HPDE6-E6E7 (cell line): Measurements from ENCODE around the gene GEN1.

Source experiments
- DNase-seq: peaks from one replicate; pipeline ENCODE4 v3.0.0; 2011; ENCODE audit warnings: missing footprints; ENCODE audit errors: extremely low spot score

The GEN1 gene

DNA sequence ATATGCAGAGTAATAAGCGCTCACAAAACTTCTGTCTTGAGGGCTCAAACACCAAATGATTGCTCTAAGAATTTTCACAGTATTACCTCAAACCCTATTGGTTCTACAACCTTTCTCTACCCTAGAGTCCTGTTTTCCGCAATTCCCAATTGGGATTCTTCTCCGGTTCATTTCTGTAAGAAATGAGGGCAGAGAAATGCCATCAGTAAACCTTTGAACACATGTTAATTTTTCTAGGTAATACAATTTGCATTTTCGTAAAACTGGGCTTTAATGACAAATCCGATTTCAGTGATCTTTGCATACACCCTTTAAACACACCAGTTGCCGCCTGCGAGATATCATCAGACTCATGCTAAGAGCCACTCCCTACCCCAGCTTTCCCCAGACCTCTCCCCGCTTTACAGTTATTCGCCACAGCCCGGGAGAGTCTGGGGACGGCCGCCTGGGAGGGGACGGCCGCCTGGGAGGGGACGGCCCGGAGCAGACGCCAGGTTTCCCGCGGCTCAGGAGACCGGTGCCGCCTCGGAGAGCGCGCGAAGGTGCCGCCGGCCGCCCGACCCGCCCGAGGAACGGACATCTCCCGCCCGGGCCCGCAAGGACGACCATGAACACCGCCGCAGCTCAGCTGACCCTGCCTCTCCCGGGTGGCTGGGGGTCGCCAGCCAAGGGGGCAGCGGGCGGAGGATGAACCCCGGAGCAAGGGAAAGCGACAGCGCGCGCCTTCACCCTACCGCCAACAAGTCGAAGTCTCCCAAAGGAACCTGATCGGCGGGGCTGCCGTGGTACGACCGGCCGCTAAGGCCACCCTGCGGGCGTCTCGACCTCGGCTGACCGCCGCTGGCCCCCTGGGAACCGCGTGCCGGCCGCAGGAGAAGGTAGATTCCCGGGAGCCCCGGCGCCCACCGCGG is 791 bp upstream of the GEN1 start:
- peak; percentile 12 for DNase-seq

DNA sequence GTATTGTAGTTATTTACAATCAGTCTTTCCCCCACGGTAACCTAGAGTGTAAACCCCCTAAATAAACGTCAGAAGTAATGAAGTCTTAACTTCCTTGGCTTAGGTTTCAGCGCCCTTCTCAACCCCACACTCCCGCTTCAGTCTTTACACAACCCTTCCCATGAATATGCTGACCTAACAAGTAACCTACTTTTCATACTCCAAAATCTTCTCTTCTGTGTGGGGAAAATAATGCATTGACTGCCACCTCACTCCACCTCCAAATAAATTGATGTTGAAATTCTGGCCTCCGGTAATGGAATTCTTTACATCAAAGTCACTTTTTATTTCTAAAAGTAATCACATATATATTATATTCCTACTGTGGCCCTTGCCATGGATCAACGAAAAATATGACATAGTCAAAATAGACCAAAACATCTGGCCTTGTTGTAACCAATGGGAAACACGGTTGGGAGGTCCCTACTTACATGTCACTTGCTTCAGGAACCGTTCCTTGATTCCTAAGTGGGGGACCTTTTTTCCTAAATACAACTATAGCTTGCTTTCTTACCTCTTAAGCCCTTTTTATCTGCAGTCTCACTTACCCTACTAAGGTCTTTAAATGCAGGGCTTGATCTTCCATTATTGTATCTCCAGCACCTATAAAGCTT is 961 bp downstream of the GEN1 start:
- DNase-seq, result no peak

DNA sequence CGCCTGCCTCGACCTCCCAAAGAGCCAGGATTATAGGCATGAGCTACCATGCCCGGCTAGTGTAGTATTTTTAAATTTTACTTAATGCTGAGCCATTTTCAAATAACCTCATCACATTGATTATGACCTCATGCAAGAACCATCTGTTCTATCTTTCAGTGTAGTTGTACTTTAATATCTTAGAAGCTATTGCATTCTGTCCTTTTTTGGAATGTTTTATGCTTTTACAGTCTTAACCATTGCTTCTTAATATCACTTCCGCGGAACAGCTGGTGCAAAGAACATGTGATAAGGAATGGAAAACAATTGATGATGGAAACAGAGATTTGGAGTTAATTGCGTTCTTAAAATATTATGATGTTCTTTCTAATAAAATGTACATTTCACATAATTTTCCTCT is 2.7 kb downstream of the GEN1 start:
- DNase-seq, result no peak

DNA sequence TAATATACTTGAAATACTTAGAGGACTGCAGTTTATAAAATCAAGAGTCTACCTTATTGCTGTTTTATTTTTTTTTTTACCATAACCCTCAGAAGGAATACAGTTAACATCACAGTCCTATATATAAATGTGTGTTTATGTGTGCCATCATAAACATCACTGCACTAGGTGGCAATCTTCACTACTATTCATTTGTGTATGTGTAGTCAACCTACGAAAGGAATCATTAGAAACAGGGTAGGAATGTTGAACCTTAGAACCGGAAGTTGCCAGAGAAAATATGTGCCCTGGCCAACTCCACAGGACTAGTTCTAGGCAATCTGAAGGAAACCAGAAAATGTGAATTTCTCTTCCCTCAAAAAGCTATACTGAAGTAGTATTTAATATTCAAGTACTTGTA is 3.4 kb downstream of the GEN1 start:
- peak; percentile 14 for DNase-seq

DNA sequence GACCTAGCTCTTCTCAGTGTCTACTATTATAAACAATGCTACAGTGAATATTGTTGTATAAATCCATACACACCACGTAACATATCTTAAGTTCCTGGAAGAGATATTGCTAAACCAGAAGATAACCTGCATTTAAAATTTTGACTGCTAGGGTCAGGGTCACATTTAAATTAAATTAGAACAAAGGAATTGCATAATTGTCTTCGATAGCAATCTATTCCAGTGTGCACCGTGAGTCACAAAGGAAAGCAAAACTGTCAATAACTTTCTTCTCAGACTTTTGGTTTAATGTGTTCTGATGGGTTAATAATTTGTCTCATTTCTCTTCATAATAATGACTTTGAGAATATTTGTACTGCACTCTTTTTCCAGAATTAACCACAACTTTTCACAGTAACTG is 4.2 kb downstream of the GEN1 start:
- no peak for DNase-seq

DNA sequence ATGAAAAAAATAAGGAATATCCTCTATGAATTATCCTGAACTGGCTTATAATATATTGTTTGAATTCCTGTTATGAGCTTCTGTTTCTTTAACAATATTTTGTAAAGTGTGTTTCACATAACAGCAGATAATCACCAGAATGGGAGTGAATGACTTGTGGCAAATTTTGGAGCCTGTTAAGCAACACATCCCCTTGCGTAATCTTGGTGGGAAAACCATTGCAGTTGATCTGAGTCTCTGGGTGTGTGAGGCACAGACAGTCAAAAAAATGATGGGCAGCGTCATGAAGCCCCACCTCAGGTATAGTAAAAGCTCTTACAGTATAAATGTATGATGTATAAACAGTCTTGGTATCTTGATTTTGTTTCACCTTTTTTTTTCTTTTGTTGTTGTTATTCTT is 5.9 kb downstream of the GEN1 start:
- DNase-seq, result no peak

DNA sequence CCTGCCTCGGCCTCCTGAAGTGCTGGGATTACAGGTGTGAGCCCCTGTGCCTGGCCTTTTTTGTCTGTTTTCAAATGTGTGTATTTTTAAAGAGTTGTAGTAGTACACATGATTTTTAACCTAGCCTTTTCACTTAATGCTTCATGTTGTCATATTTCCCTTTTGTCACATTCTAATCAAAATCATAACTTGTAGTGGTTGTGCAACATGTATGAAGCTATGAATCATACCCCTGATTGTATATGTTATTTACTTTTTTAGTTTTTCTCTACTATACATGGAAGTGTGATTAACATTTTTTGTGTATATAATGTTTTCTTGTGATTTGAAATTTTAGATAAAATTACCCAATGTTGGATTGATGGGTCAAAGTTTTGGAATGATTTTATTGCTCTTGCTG is 8.5 kb downstream of the GEN1 start:
- DNase-seq, result no peak

DNA sequence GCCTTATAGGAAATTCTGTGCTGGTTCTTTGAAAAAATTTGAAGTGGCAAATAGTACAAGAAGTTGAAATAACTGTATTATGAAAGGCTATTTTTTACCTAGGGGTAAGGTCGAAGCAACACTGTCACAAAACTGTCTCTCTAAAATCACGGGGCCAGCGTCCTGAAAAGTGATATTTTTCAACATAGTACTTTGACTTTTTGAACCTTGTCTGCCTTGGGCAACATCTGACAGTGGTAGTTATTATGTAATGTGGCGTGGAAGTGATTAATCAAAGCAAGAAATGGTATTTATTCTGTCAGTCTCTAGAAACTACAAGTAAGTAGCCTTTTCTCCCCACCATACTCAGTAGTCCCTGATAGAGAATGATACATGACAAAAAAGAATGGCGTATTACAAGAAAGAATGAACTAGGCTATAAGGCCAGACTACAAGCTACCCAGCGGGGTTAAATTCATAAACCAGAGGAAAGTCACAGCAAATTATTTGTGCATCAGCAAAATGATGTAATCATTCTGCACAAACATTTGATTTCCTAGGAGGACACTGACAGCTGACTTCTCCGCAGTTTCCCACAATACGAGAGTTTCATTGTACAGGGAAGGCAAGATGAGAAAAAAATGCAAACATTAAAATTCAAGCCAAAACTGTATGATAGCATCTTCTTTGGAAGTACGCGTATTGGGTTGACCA is 9.8 kb downstream of the GEN1 start:
- no peak for DNase-seq

DNA sequence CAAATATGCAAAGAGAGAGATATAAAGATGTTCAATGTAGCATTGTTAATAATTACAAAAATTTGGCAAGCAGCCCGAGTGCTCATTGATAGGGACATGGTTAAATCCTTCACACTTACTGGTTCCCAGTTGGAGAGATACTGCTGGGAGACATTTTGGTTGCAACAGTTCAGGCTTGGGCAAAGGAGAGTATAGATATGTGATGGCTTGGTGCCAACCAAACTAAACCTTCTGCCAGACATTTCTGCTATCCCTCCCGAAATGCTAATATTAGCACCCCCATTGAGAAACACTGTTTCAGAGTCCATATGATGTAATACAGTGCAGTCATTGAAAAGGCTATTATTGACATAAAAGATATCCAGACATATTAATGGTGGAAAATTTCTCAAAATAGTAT is 11.5 kb downstream of the GEN1 start:
- DNase-seq, result no peak

DNA sequence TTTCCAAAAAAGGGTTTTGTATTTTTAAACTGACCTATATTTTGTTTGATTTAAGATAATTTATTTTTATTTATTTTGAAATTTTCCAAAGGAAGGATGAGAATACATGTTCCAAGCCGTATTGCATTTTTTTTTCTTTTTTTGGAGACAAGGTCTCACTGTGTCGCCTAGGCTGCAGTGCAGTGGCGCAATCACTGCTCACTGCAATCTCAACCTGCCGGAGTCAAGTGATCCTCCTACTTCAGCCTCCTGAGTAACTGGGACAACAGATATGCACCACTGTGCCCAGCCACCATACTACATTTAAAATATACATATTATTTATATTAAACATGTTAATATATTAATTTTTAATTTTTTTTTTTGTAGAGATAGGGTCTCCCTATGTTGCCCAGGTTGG is 15.0 kb downstream of the GEN1 start:
- DNase-seq, result no peak

DNA sequence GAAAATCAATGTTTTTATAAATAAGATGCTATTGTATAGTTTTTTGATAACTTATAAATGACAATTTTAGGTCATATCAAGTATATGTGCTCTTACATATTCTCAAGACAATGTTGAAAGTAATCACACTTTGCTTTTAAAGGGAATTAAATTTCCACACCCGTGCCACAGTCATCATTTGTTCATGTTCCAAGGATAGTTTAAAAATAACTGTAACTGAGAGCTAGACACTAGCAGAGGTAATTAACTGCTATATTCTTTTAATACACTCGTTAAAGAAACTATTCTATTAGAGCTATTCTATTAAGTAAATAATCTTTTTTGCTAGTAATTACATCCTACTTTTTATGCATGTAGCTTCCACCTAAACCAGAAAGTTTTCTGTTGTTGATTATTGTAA is 18.0 kb downstream of the GEN1 start:
- no peak for DNase-seq

DNA sequence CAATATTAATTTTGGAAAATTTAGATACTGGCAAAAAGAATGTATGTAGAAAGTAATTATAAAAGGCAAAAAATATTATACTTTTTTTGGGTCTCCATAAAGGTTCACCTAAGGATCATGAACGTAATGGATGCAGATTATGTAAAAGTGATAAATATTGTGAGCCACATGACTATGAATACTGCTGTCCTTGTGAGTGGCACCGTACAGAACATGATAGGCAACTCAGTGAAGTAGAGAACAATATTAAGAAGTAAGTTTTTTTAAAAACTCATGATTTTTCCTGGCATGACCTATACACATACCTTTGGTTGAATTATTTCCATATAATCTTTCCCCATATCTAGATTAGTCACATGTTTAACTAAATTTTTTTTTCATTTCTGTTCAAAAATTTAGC is 18.6 kb downstream of the GEN1 start:
- DNase-seq, result no peak

DNA sequence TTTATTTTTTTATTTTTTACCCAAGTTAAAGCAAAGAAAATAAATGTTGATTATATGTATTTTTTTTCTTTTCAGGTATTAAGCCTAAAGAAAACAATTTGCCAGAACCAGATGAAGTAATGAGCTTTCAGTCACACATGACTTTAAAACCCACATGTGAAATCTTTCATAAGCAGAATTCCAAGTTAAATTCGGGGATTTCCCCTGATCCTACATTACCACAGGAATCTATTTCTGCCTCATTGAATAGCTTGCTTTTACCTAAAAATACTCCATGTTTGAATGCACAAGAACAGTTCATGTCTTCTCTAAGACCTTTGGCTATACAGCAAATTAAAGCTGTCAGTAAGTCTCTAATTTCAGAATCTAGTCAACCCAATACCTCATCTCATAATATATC is 26.6 kb downstream of the GEN1 start:
- DNase-seq, result no peak

DNA sequence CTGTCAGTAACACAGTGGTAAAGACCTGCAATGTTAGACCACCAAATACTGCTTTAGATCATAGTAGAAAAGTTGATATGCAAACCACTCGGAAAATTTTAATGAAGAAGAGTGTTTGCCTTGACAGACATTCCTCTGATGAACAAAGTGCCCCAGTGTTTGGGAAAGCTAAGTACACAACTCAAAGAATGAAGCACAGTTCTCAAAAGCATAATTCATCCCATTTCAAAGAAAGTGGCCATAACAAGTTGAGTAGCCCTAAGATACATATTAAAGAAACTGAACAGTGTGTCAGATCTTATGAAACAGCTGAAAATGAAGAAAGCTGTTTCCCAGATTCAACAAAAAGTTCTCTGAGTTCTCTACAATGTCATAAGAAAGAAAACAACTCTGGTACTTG is 27.5 kb downstream of the GEN1 start:
- DNase-seq, result no peak

DNA sequence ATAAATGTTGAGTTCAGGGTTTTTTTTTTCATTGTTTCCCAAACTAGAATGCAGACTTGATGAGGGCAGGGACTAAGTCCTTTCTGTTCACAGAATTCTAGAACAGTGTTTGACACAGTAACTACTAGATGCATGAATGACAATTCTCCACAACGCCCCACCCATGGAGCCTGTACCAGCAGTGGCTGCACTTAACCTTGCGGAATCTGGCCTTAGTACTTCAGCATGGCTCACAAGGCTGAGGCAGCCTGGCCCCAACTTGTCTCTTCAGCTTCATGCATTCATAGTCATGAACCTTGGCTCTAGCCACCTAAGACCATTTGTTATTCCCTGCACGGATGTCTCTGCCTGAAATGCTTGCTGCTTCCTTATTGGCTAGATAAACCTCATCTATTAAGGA is 32.8 kb downstream of the GEN1 start:
- no peak for DNase-seq

DNA sequence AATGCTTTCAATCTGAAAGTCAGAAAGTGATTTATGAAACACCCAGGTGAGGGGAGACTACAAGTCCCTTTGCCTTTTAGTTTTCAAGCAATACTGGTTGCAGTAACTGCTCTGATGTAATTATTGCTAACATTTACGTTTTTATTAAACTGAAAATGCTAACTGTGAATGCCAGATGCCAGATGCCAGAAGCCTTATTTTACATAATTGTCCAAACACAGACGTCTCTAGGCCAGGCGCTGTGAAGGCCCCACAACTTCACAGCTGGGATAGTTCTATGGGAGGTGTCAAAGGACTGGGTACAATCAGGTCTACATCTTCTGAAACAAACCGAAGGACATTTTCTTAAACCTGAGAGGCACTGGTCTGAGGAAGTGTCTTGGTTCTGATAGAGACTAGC is 34.8 kb downstream of the GEN1 start:
- DNase-seq, result no peak

DNA sequence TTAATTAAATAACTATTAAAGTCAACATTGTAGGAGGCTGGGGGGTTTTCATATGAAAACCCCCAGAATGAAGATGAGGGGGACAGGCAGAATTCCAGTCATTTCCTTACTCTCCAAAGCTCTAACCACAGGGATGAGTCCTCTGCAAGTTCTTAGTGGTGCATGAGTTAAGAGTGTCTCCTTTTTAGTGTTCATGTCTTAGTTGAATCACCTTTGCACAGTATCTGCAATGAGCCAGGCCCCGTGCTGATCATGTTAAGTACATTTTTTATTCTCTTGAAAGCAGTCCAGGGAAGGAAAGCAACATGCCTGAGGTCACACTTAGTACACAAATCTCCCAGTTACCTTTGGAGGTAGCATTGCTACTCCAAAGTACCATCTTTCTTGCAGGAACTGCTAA is 36.6 kb downstream of the GEN1 start:
- no peak for DNase-seq

DNA sequence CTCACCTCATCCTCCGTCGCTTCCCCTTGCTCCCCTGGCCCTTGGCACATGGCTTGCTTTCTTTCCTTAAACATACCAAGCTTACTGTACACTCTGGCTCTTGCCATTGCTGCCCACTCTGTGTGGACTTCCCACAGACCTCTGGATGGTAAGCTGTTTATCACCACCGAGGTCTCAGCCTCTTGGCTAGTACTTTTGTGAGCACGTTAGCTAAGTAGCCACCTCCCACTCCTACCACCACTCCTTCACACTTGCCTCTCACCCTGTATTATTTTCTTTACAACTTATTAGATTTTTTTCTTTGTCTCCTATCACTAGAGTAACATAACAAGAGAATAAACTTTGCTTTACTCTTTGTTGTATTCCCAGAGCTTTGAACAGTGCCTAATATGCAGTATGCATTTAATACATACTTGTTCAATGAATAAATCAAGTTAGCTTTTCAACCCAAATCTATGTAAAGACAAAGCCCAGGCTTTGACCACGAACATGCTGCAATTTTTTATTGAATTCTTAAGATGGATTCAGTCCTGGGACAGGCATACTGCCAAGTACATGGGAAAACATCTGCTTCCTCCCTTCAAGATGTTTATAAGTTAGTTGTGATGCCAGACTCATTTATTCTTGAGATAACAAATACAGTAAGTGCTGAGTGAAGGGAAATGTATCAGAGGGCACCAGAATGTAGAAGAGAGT is 37.3 kb downstream of the GEN1 start:
- no peak for DNase-seq

DNA sequence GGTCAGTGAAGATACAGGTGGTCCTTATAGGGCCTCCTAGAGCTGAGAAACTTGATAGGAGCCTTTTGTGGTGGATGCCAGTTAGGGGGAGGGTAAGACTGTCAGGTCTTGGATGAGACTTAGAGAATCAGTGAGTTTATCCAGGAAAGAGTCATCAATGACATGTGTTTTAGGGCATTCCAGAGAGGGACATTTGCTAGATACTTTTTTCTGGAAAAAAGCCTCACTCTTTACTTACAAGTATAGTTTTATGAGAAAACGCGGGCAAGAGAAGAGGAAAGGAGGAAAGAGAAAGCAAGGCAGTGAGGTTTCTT is 37.8 kb downstream of the GEN1 start:
- DNase-seq, result no peak

DNA sequence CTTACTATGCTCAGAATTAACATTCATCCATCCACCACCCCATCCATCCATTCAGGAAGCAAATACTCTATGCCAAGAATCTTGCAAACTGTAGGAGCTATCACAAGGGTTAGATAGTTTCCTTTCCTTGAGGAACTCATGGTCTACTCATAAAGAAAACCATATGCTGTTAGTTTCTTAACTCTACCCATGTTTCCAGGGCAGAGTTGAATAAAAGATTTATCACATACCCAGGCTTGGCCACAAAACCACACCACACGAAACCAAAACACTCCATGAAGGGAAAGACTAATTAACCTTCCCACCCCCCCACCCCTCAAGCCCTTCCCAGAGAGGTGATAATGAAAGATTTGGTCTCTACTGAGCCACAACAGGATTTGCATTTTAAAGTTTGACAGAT is 38.6 kb downstream of the GEN1 start:
- DNase-seq, result no peak

DNA sequence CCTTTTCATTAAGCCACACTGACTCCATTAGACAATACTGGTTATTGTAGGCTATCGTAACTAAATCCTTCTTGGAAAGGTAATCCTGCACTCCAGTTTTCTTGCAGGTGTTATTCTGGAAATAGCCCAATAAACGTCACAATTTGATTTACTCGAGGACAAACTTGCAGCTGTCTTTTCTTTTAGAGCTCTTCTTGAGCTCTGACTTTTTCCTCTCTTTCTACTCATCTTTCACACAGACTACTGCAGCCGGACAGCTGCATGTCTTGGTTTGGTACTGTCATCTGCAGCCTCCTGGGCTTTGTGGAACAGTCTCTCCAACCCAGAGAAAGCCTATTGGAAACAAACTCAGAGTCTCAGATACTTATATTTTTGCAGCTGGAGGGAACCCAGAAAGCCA is 39.4 kb downstream of the GEN1 start:
- DNase-seq, result no peak

DNA sequence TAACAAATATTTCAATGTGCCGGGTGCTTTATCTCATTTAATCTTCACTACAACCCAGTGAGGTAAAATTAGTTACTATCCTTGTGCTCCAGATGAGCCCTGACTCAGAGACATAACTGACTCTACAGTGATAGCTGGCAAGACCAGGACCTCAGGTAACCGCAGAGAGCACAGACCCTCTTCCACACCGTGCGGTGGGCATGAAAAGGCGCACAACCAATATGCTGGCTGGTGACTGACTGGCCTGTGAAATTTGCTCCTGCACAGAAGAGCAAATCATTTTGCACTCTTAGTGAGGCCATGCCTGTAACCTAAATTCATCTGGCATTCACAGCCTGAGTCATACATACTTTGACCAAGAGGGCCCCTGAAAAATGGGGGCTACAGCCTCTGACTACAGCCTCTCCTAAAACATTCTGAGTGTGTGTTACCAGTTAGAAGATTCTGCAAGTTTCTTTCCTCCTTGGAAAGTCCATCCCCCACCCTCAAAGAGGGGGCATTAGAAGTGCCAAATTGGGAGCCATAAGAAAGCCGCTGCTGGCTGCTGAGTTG is 39.9 kb downstream of the GEN1 start:
- DNase-seq, result no peak
